Measurements from ENCODE around the gene TRPM5.

- TF ChIP-seq CTCF (IDR thresholded peaks at IDR 0.05) (no peak), POLR2A (IDR thresholded peaks at IDR 0.05) (no peak)
These were observed 44.7 kb downstream of the TRPM5 start for GRCh38 chr11:2399488-2400068.

All from testis (tissue), 2 donors.